CD4-positive, alpha-beta T cell treated with Interleukin-4 for 4 hours (primary cell): ENCODE measurements around the gene IGF2R.
"Not testable (repeated sequence)": the region's sequence is repeated elsewhere in the genome, so short reads cannot be mapped to it uniquely, and the experiment has no call there.

Experiments used
- DNase-seq: peaks from one replicate; pipeline ENCODE4 v3.0.0-alpha.2; 2020

The IGF2R gene

DNA sequence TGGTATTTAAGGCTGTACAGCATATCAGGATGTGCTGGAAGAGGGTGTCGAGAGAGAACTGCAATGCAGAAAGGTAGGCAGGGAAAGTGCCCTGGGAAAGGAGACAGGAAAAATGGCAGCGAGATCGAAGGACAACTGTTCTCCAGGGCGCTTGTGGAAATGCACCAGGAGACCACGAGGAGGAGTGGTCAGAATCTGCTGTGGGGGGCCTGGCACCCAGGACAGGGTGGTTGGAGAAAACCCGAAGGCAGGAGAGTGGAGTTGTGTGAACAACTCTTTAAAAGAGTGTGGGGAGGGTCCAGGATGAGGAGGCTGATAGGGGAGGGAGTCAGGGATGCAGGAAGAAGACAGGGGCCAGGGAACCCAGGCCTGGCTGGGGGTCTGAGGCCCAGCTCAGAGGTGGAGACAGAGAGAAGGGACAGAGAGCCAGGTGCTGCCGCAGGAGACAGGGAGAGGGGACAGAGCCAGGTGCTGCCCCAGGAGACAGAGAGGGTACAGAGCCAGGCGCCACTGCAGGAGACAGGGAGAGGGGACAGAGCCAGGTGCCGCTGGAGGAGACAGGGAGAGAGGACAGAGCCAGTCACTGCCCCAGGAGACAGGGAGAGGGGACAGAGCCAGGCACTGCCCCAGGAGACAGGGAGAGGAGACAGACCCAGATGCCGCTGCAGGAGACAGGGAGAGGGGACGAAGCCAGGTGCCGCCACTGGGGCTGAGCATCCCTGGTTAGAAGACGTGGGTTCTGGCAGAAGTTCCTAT lies 162.0 kb downstream of the IGF2R start:
- no peak for DNase-seq

DNA sequence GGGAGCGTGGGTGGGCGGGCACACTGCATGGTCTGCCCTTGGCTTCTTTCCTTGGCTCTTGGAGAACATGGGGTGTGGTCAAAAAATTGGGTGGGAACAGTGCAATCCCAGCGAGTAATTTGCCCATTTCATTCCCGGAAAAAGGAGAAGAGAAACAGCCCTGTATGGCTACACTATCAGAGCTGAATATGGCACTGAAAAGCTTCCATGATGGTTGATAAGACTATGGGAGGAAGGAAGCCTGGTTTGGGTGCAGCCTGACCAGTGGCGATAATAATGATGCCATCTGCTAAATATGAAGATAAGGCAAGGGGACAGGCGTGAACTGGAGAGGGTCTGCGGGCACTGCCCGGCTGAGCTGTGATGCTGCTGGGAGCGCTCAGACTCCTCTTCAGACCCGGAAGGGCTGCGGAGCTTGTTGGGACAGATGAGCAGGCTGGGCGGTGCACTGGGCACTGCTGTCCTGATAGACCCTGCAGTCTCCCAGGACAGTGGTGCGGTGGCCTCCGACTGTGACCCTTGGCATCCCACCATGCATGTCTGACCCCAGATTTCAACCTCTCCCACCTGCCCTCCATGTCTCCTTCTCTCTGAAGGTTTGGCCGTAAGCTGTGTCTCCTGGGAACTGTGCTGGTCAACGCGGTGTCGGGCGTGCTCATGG lies 162.9 kb downstream of the IGF2R start:
- no peak for DNase-seq

GRCh38 chr6:160132297-160132637 lies 163.4 kb downstream of the IGF2R start:
- no peak for DNase-seq

GRCh38 chr6:160132776-160133338 lies 164.0 kb downstream of the IGF2R start:
- no peak for DNase-seq

DNA sequence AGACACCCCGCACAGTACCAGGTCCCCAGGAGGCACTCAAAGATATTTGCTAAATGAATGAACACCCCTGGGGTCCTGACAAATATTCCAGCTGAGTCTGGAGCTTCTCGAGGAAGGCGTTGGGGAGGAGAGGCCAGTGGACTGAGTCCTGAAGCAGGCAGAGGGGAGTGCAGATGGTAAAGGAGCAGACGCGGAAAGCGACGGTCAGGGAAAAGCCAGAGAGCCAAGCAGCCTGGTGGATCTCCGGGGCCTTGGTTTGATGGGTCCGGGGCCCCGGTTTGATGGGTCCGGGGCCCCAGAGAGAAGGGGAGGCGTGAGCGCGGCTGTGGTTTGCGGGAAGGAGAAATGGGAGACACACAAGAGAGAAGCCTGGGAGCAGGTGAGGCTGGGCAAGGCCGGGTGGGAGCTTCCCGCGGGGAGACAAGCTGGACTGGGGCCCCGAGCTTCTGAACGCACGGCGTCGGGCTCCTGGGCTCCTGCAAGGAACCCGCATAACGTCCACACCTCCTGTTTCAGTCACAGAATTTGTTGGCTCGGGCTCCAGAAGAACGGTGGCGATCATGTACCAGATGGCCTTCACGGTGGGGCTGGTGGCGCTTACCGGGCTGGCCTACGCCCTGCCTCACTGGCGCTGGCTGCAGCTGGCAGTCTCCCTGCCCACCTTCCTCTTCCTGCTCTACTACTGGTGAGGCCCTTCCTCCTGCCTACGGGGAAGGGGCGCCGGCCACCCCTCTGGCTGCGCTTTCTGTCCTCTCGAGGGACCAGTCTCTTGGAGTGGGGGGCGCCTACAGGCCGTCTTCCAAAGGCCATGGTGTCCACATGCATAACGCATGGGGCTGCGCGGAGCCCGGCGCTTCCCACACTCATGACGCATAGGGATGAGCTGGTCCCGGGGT lies 164.8 kb downstream of the IGF2R start:
- no peak for DNase-seq

- not testable (repeated sequence) for DNase-seq
These were observed 165.5 kb downstream of the IGF2R start for GRCh38 chr6:160134337-160134751.

DNA sequence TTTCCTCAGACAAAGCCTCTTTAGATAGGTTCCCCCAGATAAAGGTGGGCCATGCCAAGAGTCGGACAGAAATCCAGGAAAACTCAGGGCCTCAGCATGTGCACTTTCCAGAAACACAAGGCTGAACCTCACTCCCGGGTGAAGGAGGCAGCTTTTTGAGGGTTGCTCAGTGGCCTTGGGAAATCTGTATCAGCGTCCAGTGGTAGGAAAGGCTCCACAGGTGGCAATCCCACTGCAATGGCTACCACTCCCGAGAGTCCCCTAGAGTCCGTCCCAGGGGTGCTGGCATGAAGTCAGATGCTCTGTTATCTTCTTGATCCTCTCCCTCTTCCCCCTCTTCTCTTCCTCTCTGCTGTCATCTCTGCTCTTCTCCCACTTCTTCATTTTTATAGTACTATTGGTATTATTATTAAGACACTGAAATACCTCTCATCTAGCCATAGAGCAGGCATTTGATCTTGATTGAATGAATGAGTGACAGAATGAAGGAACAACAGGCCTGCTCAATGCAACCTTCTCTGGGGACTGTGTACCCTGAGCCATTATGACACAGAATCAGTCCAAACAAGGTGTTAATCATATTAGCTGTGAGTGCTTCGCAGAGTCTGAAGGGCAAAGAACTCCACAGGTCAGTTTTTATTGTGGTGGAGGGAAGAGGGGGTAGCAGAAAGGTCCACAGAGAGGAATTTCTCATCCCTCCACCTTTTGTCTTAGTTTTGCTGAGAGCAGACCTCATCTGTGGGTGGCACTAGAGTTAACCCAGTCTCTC lies 166.1 kb downstream of the IGF2R start:
- no peak for DNase-seq

- no peak for DNase-seq
These were observed 167.2 kb downstream of the IGF2R start for GRCh38 chr6:160135907-160136655.

- DNase-seq: no peak
These were observed 168.5 kb downstream of the IGF2R start for GRCh38 chr6:160137130-160137988.

DNA sequence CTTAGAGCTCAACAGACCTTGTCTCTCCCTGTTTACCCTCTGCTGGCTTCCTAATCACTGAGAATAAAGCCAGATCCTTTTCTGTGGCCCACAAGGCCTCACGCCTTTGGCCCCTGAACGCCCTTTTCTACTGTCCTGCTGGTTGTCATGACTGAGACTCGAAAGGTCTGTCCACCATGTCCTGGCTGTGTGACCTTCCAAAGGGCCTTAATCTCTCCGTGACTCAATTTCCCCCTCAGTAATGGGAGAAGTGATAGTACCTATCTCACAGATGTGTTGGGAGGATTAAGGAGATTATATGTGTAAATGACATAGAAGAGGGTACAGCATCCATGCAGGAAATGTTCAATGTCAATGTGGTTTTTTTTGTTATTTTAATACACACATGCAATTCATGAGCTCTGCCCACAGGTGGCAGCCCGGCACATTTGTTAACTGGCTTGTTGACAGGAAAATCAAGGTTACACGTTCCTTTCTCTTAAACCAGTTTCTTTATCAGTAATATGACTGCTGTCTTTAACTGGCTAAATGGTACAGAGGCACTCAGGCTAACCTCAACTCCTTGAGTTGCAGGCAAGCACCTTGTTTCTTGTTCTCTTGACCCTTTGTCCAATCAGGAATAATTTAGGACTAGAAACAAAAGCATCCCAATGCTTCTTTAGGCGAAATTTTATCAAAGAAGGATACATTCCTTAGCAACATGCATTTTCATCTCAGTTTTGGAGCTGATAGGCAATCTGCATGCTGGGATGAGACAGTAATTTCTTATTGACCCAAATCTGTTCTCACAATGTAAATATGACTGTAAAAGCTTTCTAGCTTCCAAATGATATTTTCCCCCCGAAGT lies 169.3 kb downstream of the IGF2R start:
- peak; percentile 63 for DNase-seq

GRCh38 chr6:160138839-160139419 lies 170.0 kb downstream of the IGF2R start:
- no peak for DNase-seq

- DNase-seq: no peak
These were observed 170.6 kb downstream of the IGF2R start for GRCh38 chr6:160139420-160139851.

DNA sequence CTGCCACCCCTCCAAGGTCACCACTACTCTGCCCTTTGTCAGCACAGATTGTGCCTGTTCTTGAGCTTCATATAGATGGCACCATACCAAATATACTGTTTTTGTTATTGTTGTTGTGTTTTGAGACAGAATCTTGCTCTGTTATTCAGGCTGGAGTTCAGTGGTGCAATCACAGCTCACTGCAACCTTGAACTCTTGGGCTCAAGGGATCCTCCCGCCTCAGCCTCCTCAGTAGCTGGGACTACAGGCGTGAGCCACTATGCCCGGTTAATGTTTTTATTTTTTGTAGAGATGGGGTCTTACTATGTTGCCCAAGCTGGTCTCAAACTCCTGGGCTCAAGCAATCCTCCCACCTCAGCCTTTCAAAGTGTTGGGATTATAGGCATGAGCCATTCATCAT lies 171.6 kb downstream of the IGF2R start:
- DNase-seq: not testable (repeated sequence)

- DNase-seq: no peak
These were observed 172.3 kb downstream of the IGF2R start for GRCh38 chr6:160141001-160141726.

- no peak for DNase-seq
These were observed 173.3 kb downstream of the IGF2R start for GRCh38 chr6:160142115-160142715.

GRCh38 chr6:160146454-160147145 lies 177.7 kb downstream of the IGF2R start:
- DNase-seq: no peak

GRCh38 chr6:160147146-160147536 lies 178.3 kb downstream of the IGF2R start:
- DNase-seq: no peak
